K562 (cell line): ENCODE results near the gene PDE1C. TPM values are rescaled to one million over a fixed set of nuclear protein-coding genes. Genes with fewer than 3 reads are reported as not detected.

Experiments
- ATAC-seq: fragments of 200-7000 bp; cut with Tn5 transposase; 3 replicates; pipeline ENCODE4 v1.9.1; 2020; ENCODE audit warnings: moderate library complexity
- BruUV-seq: library from RNA; stranded (reverse); fragments of 400-500 nt; replicated peaks from 2 replicates; lab custom pipeline; 2021; lab: Mats Ljungman, UMichigan
- CTCF ChIA-PET: fragments of 300-600 bp; formaldehyde crosslinking; extraction: SDS; loops from one replicate; lab custom pipeline; 2021; ENCODE audit warnings: low intra/inter-chr PET ratio; lab: Yijun Ruan, JAX
- POLR2A ChIA-PET: fragments of 300-600, 350-650 bp; sonication (Branson Sonifier 250); formaldehyde crosslinking; extraction: SDS; loops from one replicate; lab custom pipeline; 2021; ENCODE audit warnings: antibody characterized with exemption, inconsistent platforms; lab: Yijun Ruan, JAX
- DNase-seq, 4 experiments: peaks; one replicate each; pipeline versions ENCODE4 v3.0.0 to v3.0.0-alpha.2; 2011 to 2018; ENCODE audit warnings: low spot score in 3 of 4, mixed read lengths in 3 of 4; ENCODE audit errors: extremely low read depth in 1 of 4
- FAIRE-seq: peaks from 2 replicates; lab custom pipeline; 2011; peaks lifted over from hg19 to GRCh38; lab: Jason Lieb, UNC
- H2AFZ ChIP-seq: 2 replicates; pipeline ENCODE4 v1.6.0; 2011; ENCODE audit warnings: low read depth, low read length, control low read depth, inconsistent platforms
- H3K27ac ChIP-seq: fragments of 200-600 bp; 3 replicates; pipeline ENCODE4 v1.8.0; 2011; ENCODE audit warnings: low read depth, mild to moderate bottlenecking, control low read depth, inconsistent platforms, low read length, moderate library complexity, mixed read lengths; ENCODE audit errors: extremely low read depth
- H3K27me3 ChIP-seq, 2 experiments: fragments of 300-600 bp in 1 of 2; 2 replicates in 1 of 2; 3 replicates in 1 of 2; pipeline versions ENCODE4 v1.6.0 to v1.8.0; 2011; ENCODE audit warnings: inconsistent platforms in 2 of 2, low read length in 2 of 2, mild to moderate bottlenecking in 1 of 2, mixed read lengths in 1 of 2, moderate library complexity in 1 of 2; ENCODE audit not compliant: control insufficient read depth in 2 of 2, insufficient read depth in 2 of 2
- H3K36me3 ChIP-seq: fragments of 300-600 bp; 3 replicates; pipeline ENCODE4 v1.8.0; 2011; ENCODE audit warnings: mild to moderate bottlenecking, low read length, inconsistent platforms; ENCODE audit not compliant: control insufficient read depth, insufficient read depth
- H3K4me1 ChIP-seq, 2 experiments: fragments of 200-600 bp in 1 of 2; replicated peaks in 1 of 2; 2 replicates in 1 of 2; 3 replicates in 1 of 2; pipeline versions ENCODE4 v1.5.1 to v1.8.0; 2011; ENCODE audit warnings: inconsistent platforms in 2 of 2, low read length in 2 of 2, mild to moderate bottlenecking in 1 of 2, mixed read lengths in 1 of 2, moderate library complexity in 1 of 2; ENCODE audit not compliant: control insufficient read depth in 2 of 2, insufficient read depth in 2 of 2
- H3K4me2 ChIP-seq: 2 replicates; pipeline ENCODE4 v1.6.1; 2011; ENCODE audit warnings: low read length, control low read depth, inconsistent platforms, mixed read lengths; ENCODE audit not compliant: insufficient read depth
- H3K4me3 ChIP-seq: fragments of 200-600 bp; sonication (generic), shearing (Covaris generic); 2 replicates; pipeline ENCODE4 v1.5.1; 2016; ENCODE audit warnings: control low read depth, inconsistent platforms
- H3K79me2 ChIP-seq: fragments of 200-600 bp; 3 replicates; pipeline ENCODE4 v1.8.0; 2011; ENCODE audit warnings: low read length, inconsistent platforms; ENCODE audit not compliant: control insufficient read depth, insufficient read depth
- H3K9ac ChIP-seq, 2 experiments: 2 replicates each; pipeline versions ENCODE4 v1.6.0 to v1.6.1; 2011; ENCODE audit warnings: low read depth in 2 of 2, low read length in 2 of 2, control low read depth in 1 of 2, inconsistent platforms in 1 of 2, mild to moderate bottlenecking in 1 of 2, mixed read lengths in 1 of 2; ENCODE audit not compliant: insufficient read depth in 1 of 2
- H3K9me1 ChIP-seq: one replicate; pipeline ENCODE4 v1.6.0; 2011; ENCODE audit warnings: inconsistent platforms, mild to moderate bottlenecking, low read length, moderate library complexity; ENCODE audit not compliant: control insufficient read depth, insufficient read depth
- H3K9me3 ChIP-seq: replicated peaks from 2 replicates; pipeline ENCODE4 v1.5.1; 2011; ENCODE audit warnings: low read depth, low read length, inconsistent platforms; ENCODE audit not compliant: control insufficient read depth, insufficient read depth
- H4K20me1 ChIP-seq: replicated peaks from 2 replicates; pipeline ENCODE4 v1.6.1; 2011; ENCODE audit warnings: low read length, inconsistent platforms, mixed read lengths; ENCODE audit not compliant: control insufficient read depth, insufficient read depth
- HIVEP1 ChIP-seq: fragments of 250-450 bp; sonication (Bioruptor Pico); IDR thresholded peaks from 2 replicates; pipeline ENCODE4 v1.4.0; 2020; ENCODE audit warnings: mild to moderate bottlenecking
- HNRNPH1 ChIP-seq: fragments of 200-400 bp; formaldehyde crosslinking; optimal IDR thresholded peaks from 2 replicates; pipeline ENCODE3; 2017; ENCODE audit warnings: low read depth, mild to moderate bottlenecking, low read length, moderate library complexity
- KAT8 ChIP-seq: fragments of 450-650 bp; IDR thresholded peaks from 2 replicates; pipeline ENCODE4 v1.6.1; 2016; ENCODE audit warnings: low read depth, mild to moderate bottlenecking
- NFIX ChIP-seq: fragments of 250-450 bp; sonication (Bioruptor Pico); IDR thresholded peaks from 2 replicates; pipeline ENCODE4 v1.4.0; 2020; ENCODE audit warnings: low read depth, mild to moderate bottlenecking, moderate library complexity
- SAP30 ChIP-seq: fragments of 200-600 bp; sonication (generic); IDR thresholded peaks from 2 replicates; pipeline ENCODE4 v1.6.1; 2012; ENCODE audit warnings: borderline replicate concordance, low read depth, mild to moderate bottlenecking, moderate library complexity, low read length, control low read depth, inconsistent platforms; ENCODE audit not compliant: insufficient read depth, poor library complexity, severe bottlenecking
- SIRT6 ChIP-seq: IDR thresholded peaks from one replicate; pipeline ENCODE4 v1.6.1; 2012; ENCODE audit warnings: low read depth, mild to moderate bottlenecking, control low read depth, inconsistent platforms, low read length, moderate library complexity
- U2AF2 ChIP-seq: fragments of 200-400 bp; formaldehyde crosslinking; optimal IDR thresholded peaks from 2 replicates; pipeline ENCODE3; 2017; ENCODE audit warnings: low read depth, mild to moderate bottlenecking, low read length
- WGBS: fragments of 100-300 bp; shearing (Covaris generic); methylation state at CpG from one replicate; pipeline ENCODE4 v1.1.6; 2016; ENCODE audit warnings: low coverage, mixed read lengths; ENCODE audit not compliant: insufficient coverage; ENCODE audit errors: missing lambda C conversion rate; 5-methylcytosine and 5-hydroxymethylcytosine counted together
- in situ Hi-C: fragments of 300-500 bp; cut with MboI; formaldehyde crosslinking; loops from 4 replicates; pipeline ENCODE4 v1.15.0; 2018; ENCODE audit warnings: inconsistent platforms, mixed read lengths
- intact Hi-C: fragments of 100-400 bp; cut with micrococcal nuclease; formaldehyde crosslinking; loops from 2 replicates; pipeline ENCODE4 v1.14.2; 2022
- polyA plus RNA-seq, 8 experiments: library from polyadenylated mRNA; depleted of rRNA in 4 of 8; stranded (reverse) in 5 of 8; unstranded in 3 of 8; fragments of >200 nt; fragmentation: Nextera tagmentation in 2 of 8; fragmentation: Illumina TruSeq in 1 of 8; extraction: Ambion mirVana in 2 of 8; extraction: Trizol in 1 of 8; gene quantifications; 2 replicates each; pipeline versions ENCODE4 v1.2.1 to v1.2.3, GENCODE V29; 2011 to 2014; ENCODE audit warnings: inconsistent platforms in 1 of 8, missing spikeins in 1 of 8
- total RNA-seq, 7 experiments: library from RNA; depleted of rRNA in 6 of 7; stranded (reverse); fragments of >200 nt in 6 of 7; fragmentation: Illumina TruSeq in 2 of 7; extraction: Trizol in 2 of 7; gene quantifications; 2 replicates each; pipeline versions ENCODE4 v1.2.1 to v1.2.3, GENCODE V29; 2011 to 2021; ENCODE audit warnings: low replicate concordance in 1 of 7
- TF ChIP-seq, protein P1 (sequence below): fragments of 450-650 bp; formaldehyde crosslinking; IDR thresholded peaks from 2 replicates; pipeline ENCODE4 v1.4.0; 2022; ENCODE audit warnings: missing genetic modification characterization
- TF ChIP-seq, protein P2 (sequence below): sonication (generic); formaldehyde crosslinking; IDR thresholded peaks from 2 replicates; pipeline ENCODE4 v1.8.0; 2022; ENCODE audit warnings: mild to moderate bottlenecking, missing genetic modification reagents

PDE1C gene
- total and polyA plus RNA-seq, 9 of the 15 experiments (the other 6 are each of a cell fraction or from before 2014, with no cell fraction given) = under 0.01 to 0.01 TPM; not detected in 7

DNA sequence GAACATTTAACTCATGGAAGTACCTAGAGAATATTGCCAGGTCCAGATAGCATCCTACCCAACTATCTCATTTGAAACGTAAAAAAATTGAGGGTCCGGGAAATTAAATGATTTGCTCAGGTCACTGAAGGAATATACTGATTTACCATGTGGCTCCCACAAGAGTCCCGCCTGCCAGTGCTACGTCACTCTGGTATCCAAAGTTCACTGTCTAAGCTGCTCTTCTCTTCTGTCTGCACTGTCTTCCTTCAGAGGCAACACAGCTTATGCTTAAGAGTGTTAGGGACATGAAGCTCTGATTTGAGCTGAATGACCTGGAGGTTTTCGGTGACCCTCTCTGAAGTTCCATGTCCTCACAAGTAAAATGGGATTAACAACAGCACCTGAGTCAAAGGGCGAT lies 114.6 kb downstream of the PDE1C start:
- DNase-seq = no peak
- H2AFZ ChIP-seq = no peak overlapping the region
- no TSS peak for BruUV-seq
- intact Hi-C loops = no loop called here
- no peak overlapping the region for H3K27ac ChIP-seq
- ChIA-PET POLR2A (no interaction called here), CTCF (no interaction called here)
- no peaks in the 10 kb centered on the region for H3K4me1 ChIP-seq
- H3K4me2 ChIP-seq = no peak overlapping the region
- FAIRE-seq = no peak
- WGBS = 3% methylated on average over 6 of the region's 6 CpGs
- in situ Hi-C loops = no loop called here
- no peaks in the 10 kb centered on the region for H3K36me3 ChIP-seq
- no peaks in the 10 kb centered on the region for H3K79me2 ChIP-seq
- no peaks in the 10 kb centered on the region for H3K27me3 ChIP-seq
- no peak for ATAC-seq
- H3K4me3 ChIP-seq = no peak overlapping the region
- H3K9me3 ChIP-seq = no peaks in the 10 kb centered on the region
- no peaks in the 10 kb centered on the region for H4K20me1 ChIP-seq
- H3K9ac ChIP-seq = no peak overlapping the region
- TF ChIP-seq, protein P1, sequence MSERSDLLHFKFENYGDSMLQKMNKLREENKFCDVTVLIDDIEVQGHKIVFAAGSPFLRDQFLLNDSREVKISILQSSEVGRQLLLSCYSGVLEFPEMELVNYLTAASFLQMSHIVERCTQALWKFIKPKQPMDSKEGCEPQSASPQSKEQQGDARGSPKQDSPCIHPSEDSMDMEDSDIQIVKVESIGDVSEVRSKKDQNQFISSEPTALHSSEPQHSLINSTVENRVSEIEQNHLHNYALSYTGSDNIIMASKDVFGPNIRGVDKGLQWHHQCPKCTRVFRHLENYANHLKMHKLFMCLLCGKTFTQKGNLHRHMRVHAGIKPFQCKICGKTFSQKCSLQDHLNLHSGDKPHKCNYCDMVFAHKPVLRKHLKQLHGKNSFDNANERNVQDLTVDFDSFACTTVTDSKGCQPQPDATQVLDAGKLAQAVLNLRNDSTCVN (CRISPR knock-in tag) = no peak
- TF ChIP-seq HNRNPH1 (no peak), HIVEP1 (CRISPR knock-in tag) (no peak), SAP30 (no peak), NFIX (no peak), U2AF2 (no peak), SIRT6 (no peak), KAT8 (no peak)
- TF ChIP-seq, protein P2, sequence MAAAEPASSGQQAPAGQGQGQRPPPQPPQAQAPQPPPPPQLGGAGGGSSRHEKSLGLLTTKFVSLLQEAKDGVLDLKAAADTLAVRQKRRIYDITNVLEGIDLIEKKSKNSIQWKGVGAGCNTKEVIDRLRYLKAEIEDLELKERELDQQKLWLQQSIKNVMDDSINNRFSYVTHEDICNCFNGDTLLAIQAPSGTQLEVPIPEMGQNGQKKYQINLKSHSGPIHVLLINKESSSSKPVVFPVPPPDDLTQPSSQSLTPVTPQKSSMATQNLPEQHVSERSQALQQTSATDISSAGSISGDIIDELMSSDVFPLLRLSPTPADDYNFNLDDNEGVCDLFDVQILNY = no peak
- H3K9me1 ChIP-seq = no peaks in the 10 kb centered on the region
